ENCODE data around the gene ASB10.

The ASB10 gene

DNA sequence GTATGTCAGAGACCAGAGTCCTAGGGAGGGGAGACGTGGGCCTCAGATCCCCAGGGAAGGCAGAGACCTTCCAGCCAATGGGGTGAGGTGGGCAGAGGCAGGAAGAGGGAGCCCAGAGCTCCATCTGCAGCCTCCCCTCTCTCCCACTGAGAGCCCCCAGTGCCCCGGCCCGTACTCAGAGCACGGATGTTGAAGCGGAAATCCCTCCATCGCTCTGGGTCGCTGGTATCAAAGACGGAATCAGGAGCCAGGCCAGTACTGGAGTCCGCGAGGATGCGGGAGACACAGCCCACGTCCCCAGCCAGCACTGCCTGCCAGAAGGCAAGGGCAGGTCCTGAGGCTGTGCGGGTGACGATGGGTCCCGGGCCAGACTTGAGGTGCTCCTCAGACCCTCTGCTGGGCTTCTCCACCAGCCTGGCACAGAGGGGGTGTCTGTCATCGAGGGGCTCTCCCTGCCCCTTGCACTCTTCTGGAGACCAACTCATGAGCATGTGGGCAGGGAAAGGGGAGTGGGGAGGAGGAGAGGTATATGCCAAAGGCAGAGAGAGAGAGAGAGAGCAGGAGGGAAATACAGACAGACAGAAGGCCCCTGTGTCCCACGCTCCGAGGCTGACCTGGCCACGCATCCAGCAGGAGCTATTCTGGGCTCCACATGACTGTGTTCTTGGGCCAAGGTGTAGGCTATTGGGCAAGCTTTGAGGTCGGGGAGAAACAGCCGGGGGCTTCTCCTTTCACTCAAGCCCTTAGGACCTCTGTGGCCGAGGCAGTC lies at the start of gene ASB10:
Gene ASB10, minus strand, starts transcription at position 611 of the 769 bp plus-strand sequence. Its CDS starts 120 bp downstream, at position 491.
- no peak for DNase-seq
- TF ChIP-seq POLR2A (IDR thresholded peaks at IDR 0.05; ENCODE audit: low read length): no peak
- TF ChIP-seq GATA1 (IDR thresholded peaks at IDR 0.05; ENCODE audit: low read depth, low read length): no peak

DNA sequence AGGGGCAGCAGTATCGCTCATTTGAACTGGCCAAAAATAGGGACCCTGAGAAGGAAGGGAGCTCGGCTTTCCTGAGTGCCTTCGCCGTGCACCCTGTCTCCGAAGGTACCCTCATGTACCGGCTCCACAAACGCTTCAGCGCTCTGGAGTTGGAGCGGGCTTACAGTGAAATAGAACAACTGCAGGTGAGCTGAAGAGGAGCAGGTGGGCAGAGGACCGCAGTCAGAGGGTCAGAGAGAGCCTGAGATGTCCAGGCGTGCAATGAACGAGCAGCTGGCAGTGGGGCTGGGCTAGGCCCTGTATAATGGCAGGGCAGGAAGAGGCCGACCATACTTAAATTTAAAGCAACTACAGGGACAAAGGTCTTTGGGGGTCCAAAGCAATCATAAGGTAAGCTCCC lies 49.4 kb upstream of the ASB10 start:
- DNase-seq: no peak
- TF ChIP-seq POLR2A (IDR thresholded peaks at IDR 0.05; ENCODE audit: low read length): no peak
- TF ChIP-seq GATA1 (IDR thresholded peaks at IDR 0.05; ENCODE audit: low read depth, low read length): no peak

DNA sequence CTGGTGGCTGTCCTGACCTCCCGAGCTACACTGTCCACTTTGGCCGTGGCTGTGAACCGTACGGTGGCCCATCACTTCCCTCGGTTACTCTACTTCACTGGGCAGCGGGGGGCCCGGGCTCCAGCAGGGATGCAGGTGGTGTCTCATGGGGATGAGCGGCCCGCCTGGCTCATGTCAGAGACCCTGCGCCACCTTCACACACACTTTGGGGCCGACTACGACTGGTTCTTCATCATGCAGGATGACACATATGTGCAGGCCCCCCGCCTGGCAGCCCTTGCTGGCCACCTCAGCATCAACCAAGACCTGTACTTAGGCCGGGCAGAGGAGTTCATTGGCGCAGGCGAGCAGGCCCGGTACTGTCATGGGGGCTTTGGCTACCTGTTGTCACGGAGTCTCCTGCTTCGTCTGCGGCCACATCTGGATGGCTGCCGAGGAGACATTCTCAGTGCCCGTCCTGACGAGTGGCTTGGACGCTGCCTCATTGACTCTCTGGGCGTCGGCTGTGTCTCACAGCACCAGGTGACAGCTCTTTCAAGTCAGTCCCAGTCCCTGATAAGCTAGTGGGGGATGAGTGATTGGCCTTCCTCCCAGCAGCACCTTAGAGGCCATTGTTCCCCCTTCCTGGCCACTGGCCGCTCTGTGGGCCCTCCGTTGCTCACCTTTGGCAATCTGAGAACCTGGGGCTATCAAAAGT lies 48.2 kb upstream of the ASB10 start:
- TF ChIP-seq GATA1 (IDR thresholded peaks at IDR 0.05; ENCODE audit: low read depth, low read length): no peak
- no peak for TF ChIP-seq POLR2A (IDR thresholded peaks at IDR 0.05; ENCODE audit: low read length)
- DNase-seq: no peak

GRCh38 chr7:151233804-151234203 lies 46.8 kb upstream of the ASB10 start:
- TF ChIP-seq GATA1 (IDR thresholded peaks at IDR 0.05; ENCODE audit: low read depth, low read length) (no peak), POLR2A (IDR thresholded peaks at IDR 0.05; ENCODE audit: low read length) (no peak)
- DNase-seq: no peak

DNA sequence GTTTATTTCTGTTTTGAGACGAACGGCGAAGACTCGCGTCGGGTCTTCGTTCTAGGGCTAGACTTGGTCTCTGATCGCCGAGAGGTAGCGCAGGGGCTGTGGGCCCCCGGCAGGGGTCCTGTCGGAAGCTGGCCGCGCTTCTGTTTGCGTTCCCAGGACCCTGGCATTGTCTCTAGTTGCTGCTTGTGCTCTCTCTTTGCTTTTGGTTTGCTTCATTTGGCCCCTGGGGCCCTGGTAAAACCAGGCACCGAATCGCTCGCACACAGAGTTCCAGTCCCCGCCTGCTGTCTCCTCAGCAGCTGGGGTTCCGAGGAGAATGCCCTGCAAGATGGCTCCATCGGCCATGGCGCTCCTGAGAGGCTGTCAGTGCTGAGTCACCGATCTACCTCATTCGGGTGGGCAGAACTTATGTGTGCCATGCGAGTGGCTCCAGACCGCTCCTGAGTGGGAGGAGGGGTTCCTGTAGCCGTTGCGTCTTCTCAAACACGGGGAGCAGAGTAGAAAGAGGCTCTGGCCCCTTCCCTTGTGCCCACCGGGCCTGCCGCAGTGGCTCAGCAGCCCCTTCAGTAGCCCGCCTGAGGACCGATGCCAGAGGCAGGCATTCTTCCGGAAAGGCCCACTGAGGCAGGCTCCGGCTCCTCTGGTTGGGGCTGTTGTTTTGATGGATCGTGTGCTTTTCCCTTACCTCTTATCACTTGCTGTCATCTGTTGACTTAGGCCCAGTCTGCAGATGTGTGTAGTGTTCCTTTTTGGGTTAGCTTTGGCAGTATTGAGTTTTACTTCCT lies 46.1 kb upstream of the ASB10 start:
- peak; percentile 89 to 91 for DNase-seq
- peak; percentile 65 for TF ChIP-seq POLR2A (IDR thresholded peaks at IDR 0.05; ENCODE audit: low read length)
- TF ChIP-seq GATA1 (IDR thresholded peaks at IDR 0.05; ENCODE audit: low read depth, low read length): no peak

DNA sequence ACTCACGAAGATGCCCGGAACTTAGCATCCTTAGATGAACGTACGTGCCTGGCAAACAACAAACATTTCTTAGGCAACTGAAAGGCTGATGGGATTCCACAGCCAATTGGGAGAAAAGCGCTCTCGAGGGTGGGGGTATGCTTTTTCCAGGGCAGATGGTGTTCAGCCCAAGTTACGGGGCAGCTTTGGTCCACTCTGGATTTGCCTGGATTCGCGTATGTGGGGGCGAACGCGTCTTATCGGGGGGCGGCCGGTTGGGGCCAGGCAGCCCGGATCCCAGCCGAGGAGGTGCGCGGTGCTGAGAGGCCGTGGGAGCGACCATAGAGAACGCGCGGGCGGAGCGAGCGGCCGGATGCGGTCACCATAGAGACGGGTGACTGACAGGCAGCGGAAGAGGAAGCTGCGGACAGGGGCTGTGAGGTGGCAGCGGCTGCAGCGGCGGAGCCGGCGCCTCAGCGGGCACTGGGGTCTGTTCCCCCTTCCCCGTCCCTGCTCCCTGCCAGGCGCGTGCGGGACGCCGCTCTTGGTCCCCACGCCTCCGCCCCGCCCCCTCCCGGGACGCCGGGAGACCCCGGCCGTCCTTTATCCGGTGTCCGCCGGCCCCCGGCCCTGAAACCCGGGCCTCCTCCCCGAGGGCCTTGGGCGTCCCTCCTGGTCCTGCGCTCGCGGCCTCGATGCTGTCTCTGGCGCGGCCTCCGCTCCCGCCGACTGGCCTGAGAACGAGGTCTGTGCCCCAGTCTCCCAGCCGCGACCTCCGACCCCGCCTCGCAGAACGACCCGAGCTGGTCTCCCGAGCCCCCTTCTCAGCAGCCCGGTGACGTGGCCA lies 45.3 kb upstream of the ASB10 start, which contains the start of gene CHPF2:
Gene CHPF2, plus strand, starts transcription at position 393 of the 826 bp plus-strand sequence. CDS start 1,529 bp downstream, outside the sequence.
- no peak for TF ChIP-seq GATA1 (IDR thresholded peaks at IDR 0.05; ENCODE audit: low read depth, low read length)
- peak; percentile 80 for TF ChIP-seq POLR2A (IDR thresholded peaks at IDR 0.05; ENCODE audit: low read length)
- peak; percentile 90 to 93 for DNase-seq

GRCh38 chr7:151231080-151231479 lies 44.0 kb upstream of the ASB10 start:
- no peak for TF ChIP-seq GATA1 (IDR thresholded peaks at IDR 0.05; ENCODE audit: low read depth, low read length)
- TF ChIP-seq POLR2A (IDR thresholded peaks at IDR 0.05; ENCODE audit: low read length): no peak
- no peak for DNase-seq

DNA sequence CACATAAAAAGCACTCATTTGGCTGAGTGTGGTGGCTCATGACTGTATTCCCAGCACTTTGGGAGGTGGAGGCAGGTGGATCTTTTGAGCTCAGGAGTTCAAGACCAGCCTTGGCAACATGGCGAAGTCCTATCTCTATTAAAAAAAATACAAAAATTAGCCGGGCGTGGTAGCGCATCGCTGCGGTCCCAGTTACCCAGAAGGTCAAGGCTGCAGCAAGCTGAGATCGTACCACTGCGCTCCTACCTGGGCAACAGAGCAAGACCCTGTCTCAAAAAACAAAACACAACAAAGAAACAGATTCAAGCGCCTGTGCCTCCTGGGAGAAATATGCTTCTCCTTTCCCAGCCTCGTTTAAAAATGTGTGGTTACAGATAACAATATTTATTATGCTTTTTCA lies 42.2 kb upstream of the ASB10 start:
- TF ChIP-seq POLR2A (IDR thresholded peaks at IDR 0.05; ENCODE audit: low read length): no peak
- no peak for TF ChIP-seq GATA1 (IDR thresholded peaks at IDR 0.05; ENCODE audit: low read depth, low read length)
- no peak for DNase-seq

DNA sequence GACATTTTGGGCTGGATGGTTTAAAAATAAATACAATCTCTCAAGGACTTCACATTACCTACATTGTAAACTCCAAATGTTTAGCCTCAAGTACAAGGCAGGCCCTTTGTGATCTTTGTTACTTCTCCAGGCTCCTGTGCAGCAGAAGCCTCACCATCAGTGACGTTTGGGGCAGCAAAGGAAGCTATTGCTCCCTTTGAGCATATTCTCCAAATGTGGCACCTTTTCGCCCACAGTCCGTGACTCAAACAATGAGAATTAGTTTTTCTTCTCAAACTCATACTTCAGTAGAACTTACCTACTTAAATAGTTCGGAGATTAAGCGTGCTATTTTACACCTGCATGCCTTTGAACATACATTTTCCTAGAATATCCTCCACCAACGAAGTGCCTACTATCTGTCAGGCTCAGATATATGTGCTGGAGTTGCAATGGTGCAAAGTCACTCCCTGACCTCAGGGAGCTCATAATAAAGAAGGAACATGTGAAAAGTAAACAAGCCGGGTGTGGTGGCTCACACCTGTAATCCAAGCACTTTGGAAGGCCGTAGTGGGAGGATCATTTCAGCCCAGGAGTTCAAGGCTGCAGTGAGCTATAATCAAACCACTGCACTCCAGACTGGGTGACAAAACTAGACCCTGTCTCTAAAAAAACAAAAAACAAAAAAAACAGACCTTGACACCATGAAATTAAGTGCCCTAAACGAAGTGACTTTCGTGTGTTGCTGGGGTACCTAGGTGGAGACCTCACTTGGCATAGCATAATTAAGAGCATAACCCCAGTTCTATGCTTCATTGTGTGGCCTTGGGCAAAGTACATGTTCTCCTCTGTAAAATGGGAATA lies 41.2 kb upstream of the ASB10 start:
- peak in 1 of 2 experiments; percentile 37 for DNase-seq
- TF ChIP-seq POLR2A (IDR thresholded peaks at IDR 0.05; ENCODE audit: low read length): no peak
- no peak for TF ChIP-seq GATA1 (IDR thresholded peaks at IDR 0.05; ENCODE audit: low read depth, low read length)

DNA sequence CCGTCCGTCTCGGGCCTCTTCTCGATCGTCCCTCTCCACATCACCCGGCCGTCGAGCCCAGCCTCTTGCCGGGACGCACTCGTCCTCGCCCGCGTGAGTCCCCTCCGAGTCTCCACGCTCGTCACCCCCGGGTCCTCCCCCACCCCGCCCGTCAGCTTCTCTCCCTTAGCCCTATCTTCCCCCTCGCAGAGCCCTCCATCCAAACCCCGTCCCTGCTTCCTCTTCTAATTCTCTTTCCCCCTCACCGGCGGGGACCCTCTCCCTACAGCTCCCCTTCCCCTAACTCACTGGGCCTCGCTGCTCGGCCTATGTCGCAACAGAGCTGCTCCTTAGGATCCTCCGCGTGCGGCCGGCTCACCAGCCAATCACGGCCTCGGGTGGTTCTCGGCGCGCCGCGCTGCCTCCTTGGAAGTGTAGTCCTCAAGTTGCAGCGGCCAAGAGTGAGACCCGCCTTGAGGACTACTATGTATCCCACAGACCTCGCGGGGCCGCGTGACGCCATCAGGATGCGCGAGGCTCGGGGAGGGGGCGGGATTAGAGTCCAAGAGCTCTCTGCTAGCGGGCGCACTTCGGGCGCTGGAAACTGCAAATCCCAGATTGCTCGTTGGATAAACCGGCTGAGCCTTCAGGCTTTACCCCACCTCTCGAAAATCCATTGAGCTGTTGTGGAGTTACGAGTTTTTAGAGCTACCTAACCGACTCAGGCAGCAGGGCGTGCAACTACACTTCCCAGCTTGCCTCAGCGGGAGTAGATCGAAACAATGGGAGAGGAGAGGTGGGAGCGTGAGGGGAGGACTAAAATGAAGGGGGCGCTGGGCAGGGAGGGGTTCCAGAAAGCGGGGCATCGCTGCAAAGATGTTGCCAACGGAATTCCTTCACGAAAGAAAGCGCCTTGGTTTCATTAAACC lies 40.1 kb upstream of the ASB10 start, which contains the start of gene ABCF2:
Gene ABCF2, minus strand, starts transcription at position 331 of the 908 bp plus-strand sequence. CDS start 747 bp downstream, outside the sequence.
- peak; percentile 98 to 99 for DNase-seq
- TF ChIP-seq POLR2A (IDR thresholded peaks at IDR 0.05; ENCODE audit: low read length) (peak; percentile 57), GATA1 (IDR thresholded peaks at IDR 0.05; ENCODE audit: low read depth, low read length) (peak; percentile 9)

GRCh38 chr7:151226560-151226874 lies 39.5 kb upstream of the ASB10 start:
- no peak for DNase-seq

More at GRCh38 chr7:151226560-151226874, 39.5 kb upstream of the ASB10 start:
- TF ChIP-seq GATA1 (IDR thresholded peaks at IDR 0.05; ENCODE audit: low read depth, low read length) (no peak), POLR2A (IDR thresholded peaks at IDR 0.05; ENCODE audit: low read length) (no peak)

All from erythroblast (primary cell).